GM18508 (cell line): Measurements from ENCODE around the gene VIPR2.

Experiments
- ATAC-seq: cut with Tn5 transposase; IDR thresholded peaks from one replicate; pipeline ENCODE4 v1.9.1; 2021; ENCODE audit warnings: moderate number of reproducible peaks; ENCODE audit not compliant: insufficient read depth, unreplicated experiment

The VIPR2 gene

GRCh38 chr7:159071260-159071659, 73.4 kb downstream of the VIPR2 start:
- ATAC-seq: no peak

GRCh38 chr7:159070431-159071148, 74.1 kb downstream of the VIPR2 start:
- no peak for ATAC-seq

GRCh38 chr7:159068893-159069448, 75.7 kb downstream of the VIPR2 start:
- ATAC-seq: no peak

GRCh38 chr7:159068488-159068811, 76.2 kb downstream of the VIPR2 start:
- no peak for ATAC-seq

GRCh38 chr7:159067576-159068487, 76.8 kb downstream of the VIPR2 start:
- no peak for ATAC-seq

GRCh38 chr7:159066816-159067575, 77.7 kb downstream of the VIPR2 start:
- ATAC-seq: no peak

- ATAC-seq: no peak
Observed at GRCh38 chr7:159065852-159066480, 78.7 kb downstream of the VIPR2 start.

- no peak for ATAC-seq
Observed at GRCh38 chr7:159064816-159065510, 79.7 kb downstream of the VIPR2 start.

- no peak for ATAC-seq
Observed at GRCh38 chr7:159064121-159064815, 80.4 kb downstream of the VIPR2 start.

- ATAC-seq: no peak
Observed at GRCh38 chr7:159063046-159063840, 81.4 kb downstream of the VIPR2 start.

GRCh38 chr7:159062569-159062968, 82.1 kb downstream of the VIPR2 start:
- ATAC-seq: no peak

GRCh38 chr7:159061674-159062212, 82.9 kb downstream of the VIPR2 start:
- ATAC-seq: no peak

- no peak for ATAC-seq
Observed at GRCh38 chr7:159061209-159061608, 83.5 kb downstream of the VIPR2 start.

- no peak for ATAC-seq
Observed at GRCh38 chr7:159060440-159060839, 84.2 kb downstream of the VIPR2 start.

GRCh38 chr7:159059629-159060028, 85.0 kb downstream of the VIPR2 start:
- no peak for ATAC-seq

GRCh38 chr7:159057647-159058046, 87.0 kb downstream of the VIPR2 start:
- no peak for ATAC-seq

GRCh38 chr7:159056737-159057136, 87.9 kb downstream of the VIPR2 start:
- no peak for ATAC-seq

GRCh38 chr7:159051916-159052315, 92.8 kb downstream of the VIPR2 start:
- no peak for ATAC-seq
